Loucy (cell line): ENCODE measurements around the gene UTS2.

Experiments
- H2AFZ ChIP-seq: fragments of 200-600 bp; sonication (generic); 2 replicates; pipeline ENCODE4 v1.6.0; 2016; ENCODE audit warnings: antibody characterized with exemption, mild to moderate bottlenecking, low read length, moderate library complexity
- H3F3A ChIP-seq: fragments of 200-600 bp; 2 replicates; pipeline ENCODE4 v1.6.0; 2016; ENCODE audit warnings: antibody characterized with exemption, low read depth, mild to moderate bottlenecking
- H3K27me3 ChIP-seq: fragments of 200-600 bp; sonication (generic); 2 replicates; pipeline ENCODE4 v1.6.1; 2014; ENCODE audit warnings: low read length, mild to moderate bottlenecking; ENCODE audit not compliant: insufficient read depth, poor library complexity, severe bottlenecking
- H3K36me3 ChIP-seq: fragments of 200-600 bp; sonication (generic); 2 replicates; pipeline ENCODE4 v1.6.1; 2016; ENCODE audit warnings: low read length; ENCODE audit not compliant: insufficient read depth
- H3K4me1 ChIP-seq: fragments of 200-600 bp; sonication (generic); 2 replicates; pipeline ENCODE4 v1.5.1; 2014; ENCODE audit warnings: low read length, mild to moderate bottlenecking; ENCODE audit not compliant: insufficient read depth, poor library complexity, severe bottlenecking
- H3K4me2 ChIP-seq: fragments of 200-600 bp; sonication (generic); 2 replicates; pipeline ENCODE4 v1.6.0; 2014; ENCODE audit warnings: antibody characterized with exemption, low read length, low read depth, mild to moderate bottlenecking; ENCODE audit not compliant: poor library complexity, severe bottlenecking
- H3K4me3 ChIP-seq: fragments of 200-600 bp; sonication (generic); 2 replicates; pipeline ENCODE4 v1.5.1; 2014; ENCODE audit warnings: low read length, mild to moderate bottlenecking, mixed read lengths; ENCODE audit not compliant: poor library complexity, severe bottlenecking
- H3K79me2 ChIP-seq: fragments of 200-600 bp; sonication (generic); 2 replicates; pipeline ENCODE4 v1.6.1; 2014; ENCODE audit warnings: low read length; ENCODE audit not compliant: insufficient read depth
- H3K9ac ChIP-seq: fragments of 200-600 bp; sonication (generic); 2 replicates; pipeline ENCODE4 v1.6.0; 2014; ENCODE audit warnings: mild to moderate bottlenecking, low read depth, low read length, moderate library complexity; ENCODE audit not compliant: poor library complexity, severe bottlenecking
- H3K9me2 ChIP-seq: fragments of 200-600 bp; sonication (generic); replicated peaks from 2 replicates; pipeline ENCODE4 v1.6.1; 2016; ENCODE audit warnings: low read depth, low read length, mixed read lengths
- H3K9me3 ChIP-seq: fragments of 200-600 bp; sonication (generic); 2 replicates; pipeline ENCODE4 v1.6.1; 2014; ENCODE audit warnings: mild to moderate bottlenecking, antibody characterized with exemption, low read length, low read depth; ENCODE audit not compliant: insufficient read depth
- H4K20me1 ChIP-seq: fragments of 200-600 bp; sonication (generic); 2 replicates; pipeline ENCODE4 v1.6.0; 2014; ENCODE audit warnings: antibody characterized with exemption, low read length, mild to moderate bottlenecking; ENCODE audit not compliant: insufficient read depth, poor library complexity, severe bottlenecking
- EZH2phosphoT487 ChIP-seq: fragments of 200-600 bp; IDR thresholded peaks from 2 replicates; pipeline ENCODE4 v1.6.1; 2018; ENCODE audit warnings: antibody characterized with exemption, mild to moderate bottlenecking, moderate library complexity, borderline replicate concordance
- TF ChIP-seq, protein P1 (sequence below): fragments of 200-600 bp; sonication (generic); conservative IDR thresholded peaks from 2 replicates; pipeline ENCODE4 v1.5.1; 2014; ENCODE audit warnings: mild to moderate bottlenecking, antibody characterized with exemption, low read length

UTS2 gene

DNA sequence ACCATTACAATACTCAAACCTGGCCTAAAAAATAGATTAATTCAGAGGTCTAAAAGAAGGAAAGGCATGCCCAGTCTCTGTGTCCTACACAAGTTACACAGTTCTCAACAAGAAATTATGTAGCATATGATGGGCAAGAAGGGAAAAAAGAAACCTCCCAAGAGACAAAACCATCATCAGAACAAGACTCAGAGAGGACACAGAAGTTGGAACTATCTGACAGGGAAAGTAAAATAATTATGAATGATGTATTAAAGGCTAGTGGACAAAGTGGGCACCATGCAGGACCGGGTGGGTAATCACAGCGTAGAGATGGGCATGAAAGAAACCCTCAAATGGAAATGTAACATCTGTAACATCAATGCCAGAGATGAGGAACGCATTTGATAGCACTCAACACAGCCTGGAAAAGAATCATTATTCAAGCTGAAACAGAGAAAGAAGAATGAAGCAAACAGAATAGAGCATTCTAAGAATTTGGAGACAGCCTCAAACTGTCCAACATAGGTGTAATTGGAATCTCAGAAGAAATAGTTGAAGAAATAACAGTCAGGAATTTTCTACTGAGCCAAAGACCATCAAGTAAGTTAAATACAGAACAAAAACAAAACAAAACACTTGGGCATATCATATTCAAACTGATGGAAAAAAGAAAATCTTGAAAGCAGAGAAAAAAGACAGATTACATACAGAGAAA, 39.0 kb downstream of the UTS2 start:
- H4K20me1 ChIP-seq = no peaks in the 10 kb centered on the region
- H3F3A ChIP-seq = no peaks in the 10 kb centered on the region
- H3K4me2 ChIP-seq = no peak overlapping the region
- peaks cover 8% of the 10 kb centered on the region; the same call in 1 of the 2 replicates for H3K9me3 ChIP-seq
- H3K27me3 ChIP-seq = no peaks in the 10 kb centered on the region
- no peak for TF ChIP-seq EZH2phosphoT487
- TF ChIP-seq, protein P1, sequence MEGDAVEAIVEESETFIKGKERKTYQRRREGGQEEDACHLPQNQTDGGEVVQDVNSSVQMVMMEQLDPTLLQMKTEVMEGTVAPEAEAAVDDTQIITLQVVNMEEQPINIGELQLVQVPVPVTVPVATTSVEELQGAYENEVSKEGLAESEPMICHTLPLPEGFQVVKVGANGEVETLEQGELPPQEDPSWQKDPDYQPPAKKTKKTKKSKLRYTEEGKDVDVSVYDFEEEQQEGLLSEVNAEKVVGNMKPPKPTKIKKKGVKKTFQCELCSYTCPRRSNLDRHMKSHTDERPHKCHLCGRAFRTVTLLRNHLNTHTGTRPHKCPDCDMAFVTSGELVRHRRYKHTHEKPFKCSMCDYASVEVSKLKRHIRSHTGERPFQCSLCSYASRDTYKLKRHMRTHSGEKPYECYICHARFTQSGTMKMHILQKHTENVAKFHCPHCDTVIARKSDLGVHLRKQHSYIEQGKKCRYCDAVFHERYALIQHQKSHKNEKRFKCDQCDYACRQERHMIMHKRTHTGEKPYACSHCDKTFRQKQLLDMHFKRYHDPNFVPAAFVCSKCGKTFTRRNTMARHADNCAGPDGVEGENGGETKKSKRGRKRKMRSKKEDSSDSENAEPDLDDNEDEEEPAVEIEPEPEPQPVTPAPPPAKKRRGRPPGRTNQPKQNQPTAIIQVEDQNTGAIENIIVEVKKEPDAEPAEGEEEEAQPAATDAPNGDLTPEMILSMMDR = no peak
- no peaks in the 10 kb centered on the region for H3K4me1 ChIP-seq
- no peak overlapping the region for H2AFZ ChIP-seq
- no peaks in the 10 kb centered on the region for H3K9me2 ChIP-seq
- no peaks in the 10 kb centered on the region for H3K79me2 ChIP-seq
- H3K9ac ChIP-seq = no peak overlapping the region
- no peaks in the 10 kb centered on the region for H3K36me3 ChIP-seq
- H3K4me3 ChIP-seq = no peak overlapping the region

DNA sequence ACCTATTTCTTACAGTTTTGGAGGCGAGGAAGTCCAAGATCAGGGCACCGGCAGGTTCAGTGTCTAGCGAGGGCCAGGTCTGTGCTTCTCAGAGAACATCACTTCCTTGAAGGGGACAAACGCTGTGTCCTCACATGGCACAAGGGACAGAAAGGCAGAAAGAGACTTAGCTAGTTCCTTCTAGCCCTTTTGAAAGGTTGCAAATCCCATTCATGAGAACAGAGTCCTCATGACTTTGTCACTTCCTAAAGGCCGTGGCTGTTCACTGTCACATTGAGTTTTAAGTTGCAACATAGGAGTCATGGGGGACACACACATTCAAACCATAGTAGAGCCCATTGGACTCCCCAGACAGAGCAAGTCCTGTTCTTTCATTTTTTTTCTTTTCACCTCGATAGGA, 41.4 kb downstream of the UTS2 start:
- Histone ChIP-seq H3K27me3 (no peaks in the 10 kb centered on the region), H3K4me2 (no peak overlapping the region), H3K4me1 (no peaks in the 10 kb centered on the region), H3K9me3 (peaks cover 8% of the 10 kb centered on the region; the same call in 1 of the 2 replicates), H4K20me1 (no peaks in the 10 kb centered on the region), H2AFZ (no peak overlapping the region), H3K36me3 (no peaks in the 10 kb centered on the region), H3K79me2 (no peaks in the 10 kb centered on the region), H3F3A (no peaks in the 10 kb centered on the region), H3K4me3 (no peak overlapping the region), H3K9me2 (no peaks in the 10 kb centered on the region), H3K9ac (no peak overlapping the region)
- TF ChIP-seq EZH2phosphoT487 = no peak
- TF ChIP-seq, protein P1 = no peak

DNA sequence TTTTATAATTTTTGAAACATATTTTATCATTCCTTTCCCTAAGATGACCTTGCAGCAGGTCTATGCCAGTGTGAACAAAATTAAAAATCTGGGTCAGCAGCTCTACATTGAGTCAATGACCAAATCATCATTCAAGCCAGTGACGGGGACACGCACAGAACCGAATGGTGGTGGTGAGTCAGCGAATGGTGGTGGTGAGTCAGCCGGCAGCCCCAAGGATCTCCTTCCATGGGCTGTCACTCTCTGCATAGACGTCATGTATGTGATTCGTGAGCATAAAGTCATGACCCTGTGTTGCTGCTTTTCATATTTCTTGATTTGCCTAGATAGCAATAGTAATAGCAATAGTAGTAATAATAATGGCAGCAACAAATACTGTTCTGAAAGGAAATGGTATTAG, 42.5 kb downstream of the UTS2 start:
- no peaks in the 10 kb centered on the region for H3K79me2 ChIP-seq
- H3K9me3 ChIP-seq = peaks cover 8% of the 10 kb centered on the region; the same call in 1 of the 2 replicates
- H3K9me2 ChIP-seq = no peaks in the 10 kb centered on the region
- no peak overlapping the region for H3K9ac ChIP-seq
- H3F3A ChIP-seq = no peaks in the 10 kb centered on the region
- TF ChIP-seq, protein P1 = no peak
- no peak for TF ChIP-seq EZH2phosphoT487
- no peak overlapping the region for H3K4me3 ChIP-seq
- no peaks in the 10 kb centered on the region for H4K20me1 ChIP-seq
- H3K4me2 ChIP-seq = no peak overlapping the region
- no peaks in the 10 kb centered on the region for H3K4me1 ChIP-seq
- H3K36me3 ChIP-seq = no peaks in the 10 kb centered on the region
- no peak overlapping the region for H2AFZ ChIP-seq
- no peaks in the 10 kb centered on the region for H3K27me3 ChIP-seq
